GM11168 (cell line): ENCODE data around the gene CENPH.
"Not testable (repeated sequence)": the region's sequence is repeated elsewhere in the genome, so short reads cannot be mapped to it uniquely, and the experiment has no call there.

Experiments used
- in situ Hi-C: fragments of 300-500 bp; cut with MboI; formaldehyde crosslinking; loops from one replicate; pipeline ENCODE4 v1.12.0; 2022; ENCODE audit warnings: low sequenced_read_pairs; ENCODE audit not compliant: unreplicated experiment

The CENPH gene, protein sequence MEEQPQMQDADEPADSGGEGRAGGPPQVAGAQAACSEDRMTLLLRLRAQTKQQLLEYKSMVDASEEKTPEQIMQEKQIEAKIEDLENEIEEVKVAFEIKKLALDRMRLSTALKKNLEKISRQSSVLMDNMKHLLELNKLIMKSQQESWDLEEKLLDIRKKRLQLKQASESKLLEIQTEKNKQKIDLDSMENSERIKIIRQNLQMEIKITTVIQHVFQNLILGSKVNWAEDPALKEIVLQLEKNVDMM

DNA sequence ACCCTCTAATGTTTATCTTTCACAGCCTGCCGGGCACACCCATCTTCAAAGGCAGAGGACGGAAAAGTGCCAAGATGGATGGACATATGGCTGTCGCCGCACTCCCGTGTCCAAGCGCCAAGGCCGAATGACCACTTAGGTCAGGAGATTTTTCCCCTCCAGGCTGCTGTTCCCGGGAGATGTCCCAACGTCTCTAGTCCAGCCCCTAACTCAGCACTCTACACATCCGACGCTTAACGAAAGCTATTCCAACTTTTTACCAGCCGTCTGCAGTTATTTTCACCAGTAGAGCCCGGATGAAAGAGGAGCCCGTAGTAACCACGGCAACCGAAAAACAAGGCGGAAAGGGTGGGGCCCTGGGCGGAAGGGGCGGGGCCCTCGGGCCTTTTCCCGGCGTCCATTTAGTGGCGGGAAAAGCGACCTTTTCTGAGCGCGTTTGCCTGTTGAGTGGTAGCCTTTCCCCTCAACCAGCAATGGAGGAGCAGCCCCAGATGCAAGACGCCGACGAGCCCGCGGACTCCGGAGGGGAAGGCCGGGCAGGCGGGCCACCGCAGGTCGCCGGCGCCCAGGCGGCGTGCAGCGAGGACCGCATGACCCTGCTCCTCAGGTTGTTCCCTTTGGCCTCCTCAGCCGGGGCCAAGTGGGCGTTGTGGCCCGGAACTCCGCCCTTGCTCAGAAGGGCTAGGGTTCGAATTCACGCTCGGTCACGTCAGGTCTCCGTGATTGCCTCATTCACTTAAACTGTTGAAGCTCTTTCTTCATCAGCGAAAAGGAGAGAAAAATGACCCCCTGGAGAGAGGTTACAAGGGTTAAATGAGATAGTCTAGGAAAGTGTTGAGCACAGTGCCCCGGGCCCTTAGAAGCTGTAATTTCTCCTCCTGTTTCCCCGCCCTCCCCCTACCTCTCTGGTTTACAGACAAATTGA, at the start of gene CENPH:
Gene CENPH, plus strand, starts transcription at position 422 of the 925 bp plus-strand sequence. Its CDS starts 52 bp downstream, at position 474.
- in situ Hi-C loops = no loop called here

DNA sequence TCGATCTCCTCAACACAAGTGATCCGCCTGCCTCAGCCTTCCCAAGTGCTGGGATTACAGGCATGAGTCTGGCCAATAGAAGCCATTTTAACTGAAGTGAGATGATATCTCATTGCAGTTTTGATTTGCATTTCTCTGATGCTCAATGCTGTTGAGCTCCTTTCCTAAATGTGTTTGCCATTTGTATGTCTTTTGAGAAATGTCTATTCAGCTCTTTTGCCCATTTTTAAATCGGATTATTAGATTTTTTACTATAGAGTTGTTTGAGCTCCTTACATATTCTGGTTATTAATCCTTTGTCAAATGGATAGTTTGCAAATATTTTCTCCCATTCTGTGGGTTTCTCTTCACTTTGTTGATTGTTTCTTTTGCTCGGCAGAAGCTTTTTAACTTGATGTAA, 49.1 kb upstream of the CENPH start:
- in situ Hi-C loops = not testable (repeated sequence)

DNA sequence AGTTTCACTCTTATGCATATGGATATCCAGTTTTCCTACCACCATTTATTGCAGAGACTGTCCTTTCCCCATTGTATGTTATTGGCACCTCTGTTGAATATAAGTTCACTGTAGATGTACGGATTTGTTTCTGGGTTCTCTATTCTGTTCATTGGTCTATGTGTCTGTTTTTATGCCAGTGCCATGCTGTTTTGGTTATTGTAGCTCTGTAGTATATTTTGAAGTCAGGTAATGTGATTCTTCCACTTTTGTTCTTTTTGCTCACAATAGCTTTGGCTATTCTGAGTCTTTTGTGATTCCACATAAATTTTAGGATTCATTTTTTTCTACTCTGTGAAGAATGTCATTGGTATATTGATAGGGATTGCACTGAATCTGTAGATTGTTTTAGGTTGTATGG, 48.6 kb upstream of the CENPH start:
- in situ Hi-C loops = no loop called here

DNA sequence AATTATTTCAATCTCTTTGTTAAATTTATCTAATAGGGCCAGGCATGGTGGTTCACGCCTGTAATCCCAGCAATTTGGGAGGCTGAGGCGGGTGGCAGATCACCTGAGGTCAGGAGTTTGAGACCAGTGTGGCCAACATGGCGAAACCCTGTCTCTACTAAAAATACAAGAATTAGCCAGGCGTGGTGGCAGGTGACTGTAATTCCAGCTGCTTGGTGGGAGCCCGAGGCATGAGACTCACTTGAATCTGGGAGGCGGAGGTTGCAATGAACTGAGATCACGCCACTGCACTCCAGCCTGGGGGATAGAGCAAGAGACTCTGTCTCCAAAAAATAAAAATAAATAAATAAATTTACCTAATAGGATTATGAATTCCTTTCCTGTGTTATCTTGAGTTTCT, 40.8 kb upstream of the CENPH start:
- in situ Hi-C loops = not testable (repeated sequence)

DNA sequence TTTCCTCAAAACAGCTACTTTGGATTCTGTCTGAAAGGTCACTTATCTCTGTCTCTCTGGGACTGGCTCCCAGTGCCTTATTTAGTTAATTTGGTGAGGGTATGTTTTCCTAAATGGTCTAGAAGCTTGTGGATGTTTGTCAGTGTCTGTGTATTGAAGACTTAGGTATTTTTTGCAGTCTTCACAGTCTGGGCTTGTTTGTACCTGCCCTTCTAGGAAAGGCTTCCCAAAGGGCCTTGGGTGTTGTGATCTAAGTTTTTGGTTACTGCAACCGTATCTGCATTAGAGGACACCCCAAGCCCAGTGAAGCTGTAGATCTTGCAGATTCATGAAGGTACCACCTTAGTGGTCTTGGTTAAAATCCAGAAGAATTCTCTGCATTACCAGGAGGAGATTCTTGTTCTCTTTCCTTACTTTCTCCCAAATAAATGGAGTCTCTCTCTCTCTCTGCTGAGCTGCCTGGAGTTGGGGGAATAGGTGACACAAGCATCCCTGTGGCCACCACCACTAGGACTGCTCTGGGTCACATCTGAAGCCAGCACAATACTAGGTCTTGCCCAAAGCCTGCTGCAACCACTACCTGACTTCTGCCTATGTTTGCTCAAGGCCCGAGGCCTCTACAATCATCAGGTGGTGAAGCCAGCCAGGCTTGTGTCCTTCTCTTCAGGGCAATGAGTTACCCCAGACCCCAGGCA, 40.3 kb upstream of the CENPH start:
- in situ Hi-C loops = no loop called here

DNA sequence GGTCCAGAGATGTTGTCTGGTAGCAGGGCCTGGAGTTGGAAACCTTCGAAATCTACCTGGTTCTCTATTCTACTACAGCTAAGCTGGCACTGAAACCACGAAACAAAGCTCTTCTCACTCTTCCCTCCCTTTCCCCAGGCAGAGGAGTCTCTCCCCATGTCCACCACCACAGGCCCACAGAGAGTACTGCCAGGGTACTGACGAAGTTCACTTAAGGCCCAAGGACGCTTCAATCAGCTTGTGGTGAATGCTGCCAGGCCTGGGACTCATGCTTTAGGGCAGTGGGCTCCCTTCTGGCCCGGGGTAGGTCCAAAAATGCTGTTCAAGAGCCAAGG, 39.7 kb upstream of the CENPH start:
- in situ Hi-C loops = no loop called here

DNA sequence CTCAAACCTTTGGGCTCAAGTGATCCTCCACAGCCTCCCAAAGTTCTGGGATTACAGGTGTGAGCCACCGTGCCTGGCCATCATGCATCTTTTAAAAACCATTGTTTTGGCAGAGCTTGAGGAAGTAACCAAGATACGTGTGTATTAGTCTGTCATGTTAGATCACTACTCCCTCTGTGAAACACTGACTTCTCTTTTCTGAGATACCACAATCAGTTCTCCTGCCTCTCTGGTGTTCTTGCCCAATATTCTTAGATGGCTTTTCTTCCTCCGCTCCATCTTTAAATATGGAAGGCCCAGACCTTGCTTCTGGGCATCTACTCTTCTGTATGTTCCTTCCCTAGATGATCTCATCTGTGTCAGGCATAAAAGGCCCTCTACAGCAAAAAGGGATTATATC, 36.7 kb upstream of the CENPH start:
- in situ Hi-C loops = no loop called here

DNA sequence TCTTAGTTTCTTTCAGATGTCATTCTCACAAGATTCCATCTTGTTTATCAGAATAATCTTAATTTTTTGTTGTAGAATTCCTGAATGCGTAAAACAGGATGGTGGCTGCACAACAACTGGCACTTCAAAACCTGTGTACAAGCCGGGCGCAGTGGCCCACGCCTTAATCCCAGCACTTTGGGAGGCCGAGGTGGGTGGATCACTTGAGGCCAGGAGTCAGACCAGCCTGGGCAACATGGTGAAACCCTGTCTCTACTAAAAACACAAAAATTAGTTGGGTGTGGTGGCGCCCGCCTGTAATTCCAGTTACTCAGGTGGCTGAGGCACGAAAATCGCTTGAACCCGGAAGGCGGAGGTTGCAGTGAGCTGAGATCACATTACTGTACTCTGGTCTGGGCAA, 32.9 kb upstream of the CENPH start:
- in situ Hi-C loops = no loop called here

DNA sequence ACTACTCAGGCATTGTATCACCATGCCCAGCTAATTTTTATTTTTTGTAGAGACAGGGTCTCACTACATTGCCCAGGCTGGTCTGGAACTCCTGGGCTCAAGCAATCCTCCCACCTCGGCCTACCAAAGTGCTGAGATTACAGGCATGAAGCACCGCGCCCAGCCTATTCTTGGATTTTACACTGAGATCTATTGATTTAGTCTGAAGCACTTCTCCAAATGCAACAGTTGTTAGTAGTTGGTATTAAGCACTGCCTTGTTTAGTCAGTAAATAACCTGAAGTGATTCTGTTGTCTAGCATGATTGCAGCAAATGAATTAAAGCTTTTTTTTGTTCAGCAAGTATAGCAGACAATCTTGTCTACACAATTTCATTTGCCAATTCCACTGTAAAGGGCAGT, 31.3 kb upstream of the CENPH start:
- in situ Hi-C loops = no loop called here

DNA sequence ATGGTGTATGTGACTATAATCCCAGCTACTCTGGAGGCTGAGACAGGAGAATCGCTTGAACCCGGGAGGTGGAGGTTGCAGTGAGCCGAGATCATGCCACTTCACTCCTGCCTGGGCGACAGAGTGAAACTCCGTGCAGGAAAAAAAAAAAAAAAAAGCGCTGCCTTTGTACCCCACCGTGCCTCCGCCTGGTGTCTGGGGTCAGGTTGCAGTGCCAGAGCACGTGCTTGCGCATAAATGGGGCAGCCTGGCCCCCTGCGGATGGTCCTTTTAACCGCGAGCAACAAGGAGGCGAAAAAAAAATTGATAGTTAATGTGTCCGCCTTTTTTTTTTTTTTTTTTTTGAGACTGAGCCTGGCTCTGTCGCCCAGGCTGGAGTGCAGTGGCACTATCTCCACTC, 28.7 kb upstream of the CENPH start:
- in situ Hi-C loops = no loop called here

DNA sequence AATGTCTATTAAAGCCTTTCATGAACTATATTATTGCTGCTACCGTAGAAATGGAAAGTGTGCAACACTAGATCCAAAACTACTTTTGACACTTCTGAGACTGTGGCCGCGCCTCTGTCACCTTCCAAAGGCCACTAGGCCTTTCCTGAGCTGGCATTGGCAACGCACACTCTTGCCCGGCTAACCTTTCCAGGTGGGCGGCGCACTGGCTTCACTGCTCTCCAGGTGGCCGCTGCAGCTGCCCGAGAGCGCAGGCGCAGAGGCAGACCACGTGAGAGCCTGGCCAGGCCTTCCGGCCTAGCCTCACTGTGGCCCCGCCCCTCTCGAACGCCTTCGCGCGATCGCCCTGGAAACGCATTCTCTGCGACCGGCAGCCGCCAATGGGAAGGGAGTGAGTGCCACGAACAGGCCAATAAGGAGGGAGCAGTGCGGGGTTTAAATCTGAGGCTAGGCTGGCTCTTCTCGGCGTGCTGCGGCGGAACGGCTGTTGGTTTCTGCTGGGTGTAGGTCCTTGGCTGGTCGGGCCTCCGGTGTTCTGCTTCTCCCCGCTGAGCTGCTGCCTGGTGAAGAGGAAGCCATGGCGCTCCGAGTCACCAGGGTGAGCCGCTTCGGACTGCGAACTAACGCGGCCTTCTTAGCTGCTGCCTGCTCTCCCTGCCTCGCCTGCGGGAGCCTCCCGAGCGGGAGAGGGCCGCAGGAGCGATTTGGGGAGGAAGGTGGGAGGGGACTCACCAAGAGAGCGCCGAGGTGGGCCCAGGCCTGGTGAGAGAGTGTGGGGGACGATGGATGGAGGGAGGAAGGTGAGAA, 22.5 kb upstream of the CENPH start, which contains the start of gene CCNB1:
Gene CCNB1, plus strand, starts transcription at position 465 of the 807 bp plus-strand sequence. Its CDS starts 113 bp downstream, at position 578.
- in situ Hi-C loops = no loop called here

DNA sequence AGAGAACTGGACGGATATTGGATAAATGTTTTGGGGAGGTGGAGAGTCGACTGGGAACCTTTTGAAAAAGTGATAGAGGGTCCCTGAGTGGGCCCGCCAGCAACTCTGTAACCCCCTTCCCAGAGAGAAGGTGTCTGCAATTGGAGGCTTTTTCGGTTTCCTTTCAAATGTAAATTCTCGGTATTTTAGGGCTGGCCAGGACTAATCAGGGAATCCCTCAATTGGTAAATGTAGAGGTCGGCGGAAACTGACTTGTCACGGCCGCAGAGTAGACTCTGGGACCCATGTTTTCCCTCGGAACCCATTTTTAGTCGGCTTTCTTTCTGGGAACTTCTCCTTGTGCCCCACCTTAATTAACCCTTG, 21.9 kb upstream of the CENPH start:
- in situ Hi-C loops = no loop called here

DNA sequence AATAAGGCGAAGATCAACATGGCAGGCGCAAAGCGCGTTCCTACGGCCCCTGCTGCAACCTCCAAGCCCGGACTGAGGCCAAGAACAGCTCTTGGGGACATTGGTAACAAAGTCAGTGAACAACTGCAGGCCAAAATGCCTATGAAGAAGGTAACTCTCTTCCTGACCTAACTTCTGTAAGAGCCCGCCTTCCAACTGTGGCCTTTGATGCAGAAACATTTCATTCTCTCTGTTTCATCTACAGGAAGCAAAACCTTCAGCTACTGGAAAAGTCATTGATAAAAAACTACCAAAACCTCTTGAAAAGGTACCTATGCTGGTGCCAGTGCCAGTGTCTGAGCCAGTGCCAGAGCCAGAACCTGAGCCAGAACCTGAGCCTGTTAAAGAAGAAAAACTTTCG, 21.5 kb upstream of the CENPH start:
- in situ Hi-C loops = no loop called here

DNA sequence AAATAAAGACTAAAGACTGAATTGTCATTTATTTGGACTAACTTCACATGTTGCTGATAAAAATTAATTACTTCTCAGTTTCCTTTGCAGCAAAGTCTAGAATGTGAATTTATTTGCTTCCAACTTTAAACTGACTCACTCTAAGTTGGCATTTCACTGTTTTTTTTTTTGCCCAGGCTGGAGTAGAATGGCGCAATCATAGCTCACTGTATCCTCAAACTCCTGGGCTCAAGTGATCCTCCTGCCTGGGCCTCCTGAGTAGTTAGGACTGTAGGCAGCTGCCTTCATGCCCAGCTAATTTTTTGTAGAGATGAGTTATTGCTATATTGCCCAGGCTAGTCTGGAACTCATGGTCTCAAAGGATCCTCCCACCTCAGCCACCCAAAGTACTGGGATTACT, 18.9 kb upstream of the CENPH start:
- in situ Hi-C loops = no loop called here

DNA sequence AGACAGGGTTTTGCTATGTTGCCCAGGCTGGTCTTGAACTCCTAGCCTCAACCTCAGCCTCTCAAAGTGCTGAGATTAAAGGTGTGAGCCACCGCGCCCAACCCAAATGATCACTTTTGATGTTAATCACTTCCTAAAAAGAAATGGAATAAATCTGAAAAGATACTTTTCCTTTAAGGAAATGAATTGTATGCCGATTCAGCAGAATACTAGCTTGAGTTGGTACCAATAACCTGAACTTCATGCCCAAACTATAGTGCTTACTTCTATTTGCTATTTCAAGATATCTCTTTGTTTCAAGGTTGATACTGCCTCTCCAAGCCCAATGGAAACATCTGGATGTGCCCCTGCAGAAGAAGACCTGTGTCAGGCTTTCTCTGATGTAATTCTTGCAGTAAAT, 18.4 kb upstream of the CENPH start:
- in situ Hi-C loops = no loop called here

DNA sequence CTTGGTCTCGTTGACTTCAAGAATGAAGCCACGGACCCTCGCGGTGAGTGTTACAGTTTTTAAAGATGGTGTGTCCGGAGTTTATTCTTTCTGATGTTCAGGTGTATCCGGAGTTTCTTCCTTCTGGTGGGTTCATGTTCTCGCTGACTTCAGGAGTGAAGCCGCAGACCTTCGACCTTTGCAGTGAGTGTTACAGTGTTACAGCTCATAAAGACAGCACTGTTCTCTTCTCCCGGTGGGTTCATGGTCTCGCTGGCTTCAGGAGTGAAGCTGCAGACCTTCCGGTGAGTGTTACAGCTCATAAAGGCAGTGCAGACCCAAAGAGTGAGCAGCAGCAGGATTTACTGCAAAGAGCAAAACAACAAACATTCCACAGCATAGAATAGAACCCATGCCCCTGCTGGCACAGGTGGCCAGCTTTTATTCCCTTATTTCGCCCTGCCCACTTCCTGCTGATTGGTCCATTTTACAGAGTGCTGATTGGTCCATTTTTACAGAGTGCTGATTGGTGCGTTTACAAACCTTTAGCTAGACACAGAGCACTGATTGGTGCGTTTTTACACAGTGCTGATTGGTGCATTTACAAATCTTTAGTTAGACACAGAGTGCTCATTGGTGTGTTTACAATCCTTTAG, 7.6 kb upstream of the CENPH start:
- in situ Hi-C loops = not testable (repeated sequence)

DNA sequence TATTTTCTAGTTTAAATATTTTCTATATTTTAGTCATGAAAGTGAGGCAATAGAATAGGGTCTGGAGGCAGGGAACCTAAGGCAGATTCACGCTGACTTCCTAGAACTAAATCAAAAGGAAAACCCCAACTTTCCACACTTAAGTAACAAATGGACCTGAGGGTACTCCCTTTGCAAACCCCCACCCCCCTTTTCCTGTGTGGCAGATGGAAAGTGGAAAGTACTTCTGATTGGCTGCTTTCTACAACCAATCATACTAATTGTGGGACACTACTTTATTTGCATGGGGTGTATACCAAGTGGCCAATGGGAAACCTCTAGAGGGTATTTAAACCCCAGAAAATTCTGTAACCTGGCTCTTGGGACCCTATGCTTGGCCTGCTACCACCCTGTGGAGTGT, 4.8 kb upstream of the CENPH start:
- in situ Hi-C loops = no loop called here

DNA sequence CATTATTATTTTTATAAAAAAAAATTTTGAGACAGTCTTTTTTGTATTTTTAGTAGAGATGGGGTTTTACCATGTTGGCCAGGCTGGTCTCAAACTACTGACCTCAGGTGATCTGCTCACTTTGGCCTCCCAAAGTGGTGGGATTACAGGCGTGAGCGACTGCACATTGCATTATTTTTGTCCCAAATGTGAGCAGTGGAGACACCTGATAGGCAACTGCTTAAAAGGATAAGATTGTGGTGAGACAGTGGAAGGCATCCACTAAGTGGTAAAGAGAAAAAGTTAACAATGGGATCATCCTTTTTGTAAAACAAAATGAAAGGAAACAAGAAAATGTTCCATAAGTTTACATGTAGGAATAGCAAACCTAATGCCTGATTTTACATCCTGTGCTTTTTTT, 2.0 kb upstream of the CENPH start:
- in situ Hi-C loops = no loop called here

DNA sequence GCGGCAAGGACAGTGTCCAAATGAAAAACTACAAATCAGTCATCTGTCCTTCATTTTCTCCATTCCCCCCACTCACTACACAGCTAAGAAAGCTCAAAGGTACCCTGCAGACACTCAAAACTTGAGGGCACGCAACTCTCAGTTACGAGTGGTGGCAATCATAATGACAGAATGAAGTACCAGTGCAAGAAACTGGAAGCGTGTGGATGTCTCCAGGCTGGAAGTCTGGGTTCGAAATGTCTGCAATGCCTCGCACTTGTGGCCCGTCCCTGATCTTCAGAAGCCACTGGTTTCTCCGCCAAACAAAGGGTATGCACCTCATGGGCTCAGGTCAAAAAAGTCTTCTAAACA, 597 bp upstream of the CENPH start:
- in situ Hi-C loops = no loop called here

DNA sequence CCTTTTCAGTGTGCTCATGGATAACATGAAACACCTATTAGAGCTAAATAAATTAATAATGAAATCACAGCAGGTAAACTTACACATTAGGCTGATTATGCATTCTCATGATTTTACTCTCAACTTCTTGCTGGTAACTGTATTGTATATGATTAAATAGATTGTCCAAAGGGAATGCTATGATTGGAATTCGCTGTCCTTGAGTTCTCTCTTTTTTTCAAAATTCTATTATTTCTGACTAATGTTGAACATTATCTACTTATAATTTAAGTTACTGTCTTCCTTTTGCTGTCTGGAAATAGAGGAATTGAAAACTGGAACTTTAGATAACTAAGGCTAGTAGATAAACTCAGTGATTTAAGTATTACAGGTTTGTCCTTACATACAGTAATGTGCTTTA, 13.1 kb downstream of the CENPH start:
- in situ Hi-C loops = no loop called here
